ENCODE measurements around the gene ADARB2. TPM values are rescaled to one million over a fixed set of nuclear protein-coding genes. Genes with fewer than 3 reads are reported as not detected.

The ADARB2 gene
- total RNA-seq, 1 donor from 2014 or later: 0.80 TPM

GRCh38 chr10:1731592-1731991 is 5.7 kb downstream of the ADARB2 start:
- no peaks in the 10 kb centered on the region for H3K4me1 ChIP-seq
- no peak overlapping the region for H3K27ac ChIP-seq
- no peak for ATAC-seq
- intact Hi-C loops (cut with DNase I): no loop called here
- H3K27me3 ChIP-seq (ENCODE audit: low read depth): peaks cover 56% of the 10 kb centered on the region
- no peaks in the 10 kb centered on the region for H3K36me3 ChIP-seq
- no peak for TF ChIP-seq CTCF (IDR thresholded peaks at IDR 0.05)
- no peaks in the 10 kb centered on the region for H3K9me3 ChIP-seq
- no peak overlapping the region for H3K4me3 ChIP-seq
- DNase-seq: no peak

- TF ChIP-seq CTCF (IDR thresholded peaks at IDR 0.05): no peak
- no peaks in the 10 kb centered on the region for H3K36me3 ChIP-seq
- DNase-seq: no peak
- no peaks in the 10 kb centered on the region for H3K4me1 ChIP-seq
- H3K27me3 ChIP-seq (ENCODE audit: low read depth): peaks cover 44% of the 10 kb centered on the region
- H3K27ac ChIP-seq: no peak overlapping the region
- no peak for ATAC-seq
- intact Hi-C loops (cut with DNase I): no loop called here
- H3K4me3 ChIP-seq: no peak overlapping the region
- H3K9me3 ChIP-seq: no peaks in the 10 kb centered on the region
Measured at GRCh38 chr10:1729751-1730150, 7.6 kb downstream of the ADARB2 start.

GRCh38 chr10:1726861-1727260 is 10.5 kb downstream of the ADARB2 start:
- TF ChIP-seq CTCF (IDR thresholded peaks at IDR 0.05): no peak
- Histone ChIP-seq H3K9me3 (no peaks in the 10 kb centered on the region), H3K36me3 (no peaks in the 10 kb centered on the region), H3K27me3 (ENCODE audit: low read depth) (peaks cover 19% of the 10 kb centered on the region), H3K4me1 (no peaks in the 10 kb centered on the region), H3K27ac (no peak overlapping the region), H3K4me3 (no peak overlapping the region)
- intact Hi-C loops (cut with DNase I): no loop called here
- no peak for ATAC-seq
- DNase-seq: no peak

- peaks cover 7% of the 10 kb centered on the region for H3K27me3 ChIP-seq (ENCODE audit: low read depth)
- H3K27ac ChIP-seq: no peak overlapping the region
- ATAC-seq (no peak), DNase-seq (no peak)
- no peak for TF ChIP-seq CTCF (IDR thresholded peaks at IDR 0.05)
- intact Hi-C loops (cut with DNase I): no loop called here
- no peaks in the 10 kb centered on the region for H3K36me3 ChIP-seq
- no peaks in the 10 kb centered on the region for H3K4me1 ChIP-seq
- H3K4me3 ChIP-seq: no peak overlapping the region
- H3K9me3 ChIP-seq: no peaks in the 10 kb centered on the region
Measured at GRCh38 chr10:1724921-1725488, 12.3 kb downstream of the ADARB2 start.

GRCh38 chr10:1716839-1717238 is 20.5 kb downstream of the ADARB2 start:
- no peaks in the 10 kb centered on the region for H3K9me3 ChIP-seq
- intact Hi-C loops (cut with DNase I): no loop called here

More at GRCh38 chr10:1716839-1717238, 20.5 kb downstream of the ADARB2 start:
- no peak overlapping the region for H3K27ac ChIP-seq
- peaks cover 9% of the 10 kb centered on the region for H3K27me3 ChIP-seq (ENCODE audit: low read depth)
- H3K4me3 ChIP-seq: no peak overlapping the region
- no peak for DNase-seq
- H3K4me1 ChIP-seq: no peaks in the 10 kb centered on the region
- no peaks in the 10 kb centered on the region for H3K36me3 ChIP-seq
- no peak for TF ChIP-seq CTCF (IDR thresholded peaks at IDR 0.05)
- ATAC-seq: no peak
